Right ventricle myocardium superior (tissue), 1 donor: ENCODE results near the gene C1orf56. TPM values are rescaled to one million over a fixed set of nuclear protein-coding genes. Genes with fewer than 3 reads are reported as not detected.

Experiments
- total RNA-seq: library from RNA; stranded (reverse); fragmentation: NEBNext Ultra II Directional; extraction: Animal tissue kit (Norgen Biotek cat#: 25700); gene quantifications from one replicate; pipeline ENCODE4 v1.2.1, GENCODE V29; 2021
- donor health status: DM: no; HTN: yes; CAD: no; lungs with severe emphysema.

Gene C1orf56
- total RNA-seq, 1 donor from 2014 or later: 7.3 TPM

Other genes starting within 250 kb of the C1orf56 start
- gene CTSK, start 239.5 kb upstream of the C1orf56 start, total RNA-seq: 4.9 TPM
- gene ARNT, start 171.2 kb upstream of the C1orf56 start, total RNA-seq: 26.2 TPM
- gene CTXND2, start 160.6 kb upstream of the C1orf56 start, total RNA-seq: not detected
- gene SETDB1, start 121.4 kb upstream of the C1orf56 start, total RNA-seq: 15.7 TPM
- gene CERS2, start 72.9 kb upstream of the C1orf56 start, total RNA-seq: 82.5 TPM
- gene ANXA9, start 65.5 kb upstream of the C1orf56 start, total RNA-seq: not detected
- gene MINDY1, start 40.8 kb upstream of the C1orf56 start, total RNA-seq: 41.6 TPM
- gene PRUNE1, start 39.3 kb upstream of the C1orf56 start, total RNA-seq: 41.3 TPM
- gene BNIPL, start 11.2 kb upstream of the C1orf56 start, total RNA-seq: 0.43 TPM
- gene CDC42SE1, start 11.9 kb downstream of the C1orf56 start, total RNA-seq: 24.3 TPM
- 2.9 TPM for gene MLLT11, start 12.6 kb downstream of the C1orf56 start, total RNA-seq
- gene GABPB2, start 23.0 kb downstream of the C1orf56 start, total RNA-seq: 9.5 TPM
- 56.6 TPM for gene SEMA6C, start 98.9 kb downstream of the C1orf56 start, total RNA-seq
- gene TNFAIP8L2, start 108.9 kb downstream of the C1orf56 start, total RNA-seq: 1.5 TPM
- gene LYSMD1, start 118.2 kb downstream of the C1orf56 start, total RNA-seq: 10.7 TPM
- gene SCNM1, start 118.4 kb downstream of the C1orf56 start, total RNA-seq: 17.5 TPM
- gene TMOD4, start 128.2 kb downstream of the C1orf56 start, total RNA-seq: not detected
- gene VPS72, start 142.4 kb downstream of the C1orf56 start, total RNA-seq: 37.5 TPM
- 33.5 TPM for gene PIP5K1A, start 150.8 kb downstream of the C1orf56 start, total RNA-seq
- gene PSMD4, start 207.0 kb downstream of the C1orf56 start, total RNA-seq: 138 TPM
- gene ZNF687, start 234.5 kb downstream of the C1orf56 start, total RNA-seq: 12.4 TPM